Colonic mucosa (tissue), 4 donors: Measurements from ENCODE around the gene ANP32E. TPM values are rescaled to one million over a fixed set of nuclear protein-coding genes. Genes with fewer than 3 reads are reported as not detected.

Source experiments
- DNase-seq: peaks from one replicate; pipeline ENCODE4 v3.0.0-alpha.2; 2020
- H3K27ac ChIP-seq: fragments of 200-600 bp; one replicate; pipeline ENCODE4 v1.8.0; 2021
- H3K27me3 ChIP-seq: fragments of 200-600 bp; one replicate; pipeline ENCODE4 v1.8.0; 2021
- H3K36me3 ChIP-seq: fragments of 200-600 bp; one replicate; pipeline ENCODE4 v1.8.0; 2021
- H3K4me1 ChIP-seq: fragments of 200-600 bp; one replicate; pipeline ENCODE4 v1.8.0; 2021; ENCODE audit warnings: mild to moderate bottlenecking
- H3K4me3 ChIP-seq: fragments of 200-600 bp; one replicate; pipeline ENCODE4 v1.8.0; 2021
- H3K9ac ChIP-seq, 2 donors: one replicate each; pipeline ENCODE4 v1.7.0; 2013; ENCODE audit warnings: control low read depth in 2 of 2, low read depth in 2 of 2, low read length in 2 of 2
- H3K9me3 ChIP-seq: fragments of 200-600 bp; one replicate; pipeline ENCODE4 v1.8.0; 2021
- CTCF ChIP-seq: fragments of 200-600 bp; IDR thresholded peaks from one replicate; pipeline ENCODE4 v1.8.0; 2022; ENCODE audit warnings: antibody characterized with exemption, mild to moderate bottlenecking
- intact Hi-C: fragments of 100-400 bp; cut with DNase I; formaldehyde crosslinking; loops from one replicate; pipeline ENCODE4 v1.14.1; 2022
- total RNA-seq, 2 donors: library from RNA; stranded (reverse); fragmentation: NEBNext Ultra II Directional in 1 of 2; extraction: Animal tissue kit (Norgen Biotek cat#: 25700) in 1 of 2; gene quantifications; one replicate each; pipeline ENCODE4 v1.2.1, GENCODE V29; 2021
- donor health status: healthy.
- donor health status: DM: no; HTN: no; CAD: no.
- donor health status: DM: no; HTN: no; CAD: no.

ANP32E gene
- total RNA-seq: 10 to 100 TPM; 18.5 to 36.3 TPM

- Histone ChIP-seq H3K27me3 (no peaks in the 10 kb centered on the region), H3K4me1 (no peaks in the 10 kb centered on the region), H3K36me3 (no peaks in the 10 kb centered on the region), H3K9ac (peak within 1 kb of the TSS; percentile 91), H3K27ac (peak within 1 kb of the TSS; percentile 93), H3K4me3 (peak within 1 kb of the TSS; percentile 85), H3K9me3 (no peaks in the 10 kb centered on the region)
- DNase-seq: peak; percentile 96
- TF ChIP-seq CTCF: no peak
- intact Hi-C loops: no loop called here
Measured at GRCh38 chr1:150235852-150236613, at the start of gene ANP32E. Gene ANP32E, minus strand, starts transcription at chr1:150236112. Its CDS starts 326 bp downstream, at chr1:150235786.

- intact Hi-C loops: no loop called here
- Histone ChIP-seq H3K9ac (no peak overlapping the region), H3K9me3 (no peaks in the 10 kb centered on the region), H3K27ac (no peak overlapping the region), H3K27me3 (no peaks in the 10 kb centered on the region), H3K36me3 (no peaks in the 10 kb centered on the region), H3K4me3 (no peak overlapping the region), H3K4me1 (peaks cover 3% of the 10 kb centered on the region)
- DNase-seq: no peak
- TF ChIP-seq CTCF: no peak
Measured at GRCh38 chr1:150283260-150283659, 47.3 kb upstream of the ANP32E start.

GRCh38 chr1:150282558-150282958 is 46.6 kb upstream of the ANP32E start:
- no peak overlapping the region for H3K27ac ChIP-seq
- intact Hi-C loops: no loop called here
- peak; percentile 40 for DNase-seq
- peaks cover 3% of the 10 kb centered on the region for H3K4me1 ChIP-seq
- H3K9me3 ChIP-seq: no peaks in the 10 kb centered on the region
- H3K36me3 ChIP-seq: no peaks in the 10 kb centered on the region
- peak overlapping the region; percentile 43 for H3K4me3 ChIP-seq
- H3K9ac ChIP-seq: peak overlapping the region; percentile 1 to 42
- H3K27me3 ChIP-seq: no peaks in the 10 kb centered on the region
- TF ChIP-seq CTCF: no peak

- no peak for TF ChIP-seq CTCF
- no peaks in the 10 kb centered on the region for H3K9me3 ChIP-seq
- peak within 1 kb of the TSS; percentile 54 to 77 for H3K9ac ChIP-seq
- H3K27me3 ChIP-seq: no peaks in the 10 kb centered on the region
- peak within 1 kb of the TSS; percentile 58 for H3K27ac ChIP-seq
- intact Hi-C loops: loop anchor here (2.0 kb wide), 1 partner anchor 27 kb away; no protein-coding TSS in a partner anchor
- H3K4me1 ChIP-seq: peaks cover 3% of the 10 kb centered on the region
- H3K36me3 ChIP-seq: no peaks in the 10 kb centered on the region
- peak within 1 kb of the TSS; percentile 43 for H3K4me3 ChIP-seq
- peak; percentile 86 for DNase-seq
Measured at GRCh38 chr1:150281758-150282557, 46.0 kb upstream of the ANP32E start, which contains the start of gene CIART. Gene CIART, plus strand, starts transcription at chr1:150282554. Its CDS starts 714 bp downstream, at chr1:150283268.

GRCh38 chr1:150281221-150281757 is 45.4 kb upstream of the ANP32E start:
- intact Hi-C loops: loop anchor here (2.0 kb wide), 1 partner anchor 26 kb away; no protein-coding TSS in a partner anchor
- H3K9ac ChIP-seq: peak overlapping the region; percentile 54 to 77

More at GRCh38 chr1:150281221-150281757, 45.4 kb upstream of the ANP32E start:
- H3K9me3 ChIP-seq: no peaks in the 10 kb centered on the region
- H3K27ac ChIP-seq: peak overlapping the region; percentile 58
- DNase-seq: peak; percentile 82
- H3K36me3 ChIP-seq: no peaks in the 10 kb centered on the region
- H3K27me3 ChIP-seq: no peaks in the 10 kb centered on the region
- H3K4me1 ChIP-seq: peaks cover 3% of the 10 kb centered on the region
- peak; percentile 49 for TF ChIP-seq CTCF
- peak overlapping the region; percentile 43 for H3K4me3 ChIP-seq
